SK-N-SH treated with all-trans-retinoic acid at 6 μM for 48 hours (cell line): Measurements from ENCODE around the gene FER.
"Not testable (repeated sequence)": the region's sequence is repeated elsewhere in the genome, so short reads cannot be mapped to it uniquely, and the experiment has no call there.

ENCODE experiments used
- ARNTL ChIP-seq: fragments of 450-650 bp; formaldehyde crosslinking; IDR thresholded peaks from 2 replicates; pipeline ENCODE4 v1.5.0; 2020; ENCODE audit warnings: low read depth, mild to moderate bottlenecking, moderate library complexity, borderline replicate concordance
- CREB5 ChIP-seq: fragments of 250-450 bp; sonication (Bioruptor Pico); IDR thresholded peaks from 2 replicates; pipeline ENCODE4 v1.5.1; 2020; ENCODE audit warnings: low read depth, mild to moderate bottlenecking, moderate library complexity
- CSDC2 ChIP-seq: fragments of 250-450 bp; sonication (Bioruptor Pico); IDR thresholded peaks from 2 replicates; pipeline ENCODE4 v1.5.0; 2020; ENCODE audit warnings: mild to moderate bottlenecking, moderate library complexity
- PATZ1 ChIP-seq: fragments of 250-450 bp; sonication (Bioruptor Pico); IDR thresholded peaks from 2 replicates; pipeline ENCODE4 v1.8.0; 2020; ENCODE audit warnings: mild to moderate bottlenecking, moderate library complexity, borderline replicate concordance
- SNAI2 ChIP-seq: fragments of 250-450 bp; sonication (Bioruptor Pico); IDR thresholded peaks from 2 replicates; pipeline ENCODE4 v1.5.0; 2020; ENCODE audit warnings: mild to moderate bottlenecking, moderate library complexity
- ZC3H10 ChIP-seq: fragments of 250-450 bp; sonication (Bioruptor Pico); IDR thresholded peaks from 2 replicates; pipeline ENCODE4 v1.5.1; 2021; ENCODE audit warnings: mild to moderate bottlenecking, moderate library complexity
- ZFP3 ChIP-seq: fragments of 250-450 bp; sonication (Bioruptor Pico); IDR thresholded peaks from 2 replicates; pipeline ENCODE4 v1.5.0; 2020; ENCODE audit warnings: mild to moderate bottlenecking, moderate library complexity
- ZNF70 ChIP-seq: fragments of 450-650 bp; formaldehyde crosslinking; IDR thresholded peaks from 2 replicates; pipeline ENCODE4 v1.5.0; 2020; ENCODE audit warnings: mild to moderate bottlenecking, moderate library complexity

- TF ChIP-seq ZC3H10 (CRISPR knock-in tag); SNAI2 (CRISPR knock-in tag); ZFP3 (CRISPR knock-in tag); ZNF70; CREB5; PATZ1; ARNTL (CRISPR knock-in tag); CSDC2 (CRISPR knock-in tag): not testable (repeated sequence)
Observed at GRCh38 chr5:108842260-108842941, 94.7 kb downstream of the FER start.
